T-helper 2 cell treated with Interferon-gamma antibody and Interleukin-4, amounts not matched to agents 5 μg/mL and 100 μg/mL, for 36 hours (primary cell): ENCODE measurements around the gene WDFY4.

Experiments
- DNase-seq: peaks from one replicate; pipeline ENCODE4 v3.0.0; 2021; ENCODE audit warnings: low spot score
- H3K27ac Mint-ChIP-seq: one replicate; pipeline ENCODE4 v1.8.0; 2021; ENCODE audit warnings: mild to moderate bottlenecking, mixed read lengths
- H3K27me3 Mint-ChIP-seq: one replicate; pipeline ENCODE4 v1.8.0; 2021; ENCODE audit warnings: low read depth, mixed read lengths
- H3K36me3 Mint-ChIP-seq: one replicate; pipeline ENCODE4 v1.8.0; 2021; ENCODE audit warnings: low read depth, mixed read lengths
- H3K4me1 Mint-ChIP-seq: one replicate; pipeline ENCODE4 v1.8.0; 2021; ENCODE audit warnings: low read depth, mixed read lengths
- H3K4me3 Mint-ChIP-seq: one replicate; pipeline ENCODE4 v1.8.0; 2022; ENCODE audit warnings: mild to moderate bottlenecking, moderate library complexity, mixed read lengths
- H3K9me3 Mint-ChIP-seq: one replicate; pipeline ENCODE4 v1.8.0; 2021; ENCODE audit warnings: mixed read lengths

The WDFY4 gene

DNA sequence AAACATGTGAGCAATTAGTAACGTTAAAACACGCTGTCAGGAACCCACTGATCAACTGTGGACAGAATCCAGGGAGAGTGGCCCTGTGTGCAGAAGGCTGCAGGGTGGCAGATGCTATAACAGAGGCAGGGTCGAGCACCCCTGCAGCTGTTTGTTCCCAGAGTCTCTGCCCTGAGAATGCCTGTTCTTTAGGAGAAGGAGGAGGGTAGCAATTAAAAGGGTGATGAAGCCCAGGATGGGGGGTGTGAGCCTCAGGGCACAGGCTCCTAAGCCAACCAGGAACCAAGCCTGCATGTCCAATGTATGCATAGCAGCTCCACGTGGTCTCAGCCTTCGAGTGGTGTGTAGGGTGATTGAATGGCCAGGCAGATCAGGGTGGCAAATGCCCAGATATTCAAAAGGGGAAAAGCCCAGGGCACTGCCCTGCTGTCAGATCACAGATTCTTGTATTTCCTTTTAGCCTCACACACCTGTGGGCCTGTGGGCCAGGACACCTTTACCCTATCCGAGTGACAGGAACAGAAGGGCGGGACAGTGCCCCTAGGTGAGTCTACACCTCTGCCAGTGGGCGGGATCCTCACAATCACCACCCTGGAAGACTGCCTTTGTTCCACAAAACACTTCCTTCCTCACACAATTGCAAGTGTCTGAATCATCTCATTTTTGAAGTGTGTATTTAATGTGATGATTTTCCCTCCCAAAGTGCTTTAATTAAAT is 7.3 kb downstream of the WDFY4 start:
- H3K4me1 Mint-ChIP-seq: no peaks in the 10 kb centered on the region
- no peak overlapping the region for H3K27ac Mint-ChIP-seq
- H3K27me3 Mint-ChIP-seq: peaks cover 3% of the 10 kb centered on the region
- DNase-seq: no peak
- no peaks in the 10 kb centered on the region for H3K9me3 Mint-ChIP-seq
- H3K4me3 Mint-ChIP-seq: no peak overlapping the region
- no peaks in the 10 kb centered on the region for H3K36me3 Mint-ChIP-seq

DNA sequence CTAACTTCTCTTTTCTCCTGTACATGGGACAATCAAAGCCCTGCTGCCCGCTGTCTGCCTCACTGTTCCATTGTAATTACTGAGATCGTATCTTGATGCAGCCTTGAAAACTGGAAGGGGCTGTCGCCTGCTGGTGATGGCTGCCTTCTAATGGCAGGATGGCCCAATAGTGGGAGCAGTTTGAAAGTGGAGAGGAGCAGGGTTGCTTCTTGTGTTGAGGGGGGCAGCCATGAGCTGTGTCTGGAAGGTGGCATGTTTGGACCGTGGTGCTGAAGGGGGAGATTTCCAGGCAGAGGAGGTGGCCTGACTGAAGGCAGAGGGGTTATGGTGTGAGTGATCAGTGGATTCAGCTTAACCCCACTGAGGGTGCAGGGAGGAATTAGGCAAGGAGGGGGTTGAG is 8.1 kb downstream of the WDFY4 start:
- no peak for DNase-seq
- H3K4me3 Mint-ChIP-seq: no peak overlapping the region
- H3K27ac Mint-ChIP-seq: no peak overlapping the region
- no peaks in the 10 kb centered on the region for H3K9me3 Mint-ChIP-seq
- H3K27me3 Mint-ChIP-seq: peaks cover 3% of the 10 kb centered on the region
- no peaks in the 10 kb centered on the region for H3K4me1 Mint-ChIP-seq
- H3K36me3 Mint-ChIP-seq: no peaks in the 10 kb centered on the region

GRCh38 chr10:48693206-48693605 is 8.5 kb downstream of the WDFY4 start:
- Mint-ChIP-seq H3K9me3 (no peaks in the 10 kb centered on the region), H3K4me1 (no peaks in the 10 kb centered on the region), H3K27ac (no peak overlapping the region), H3K4me3 (no peak overlapping the region), H3K36me3 (no peaks in the 10 kb centered on the region), H3K27me3 (peaks cover 3% of the 10 kb centered on the region)
- DNase-seq: no peak

- Mint-ChIP-seq H3K36me3 (no peaks in the 10 kb centered on the region), H3K9me3 (no peaks in the 10 kb centered on the region)
Measured at GRCh38 chr10:48694371-48695030, 9.8 kb downstream of the WDFY4 start.

GRCh38 chr10:48695636-48696534 is 11.2 kb downstream of the WDFY4 start:
- H3K27ac Mint-ChIP-seq: no peak overlapping the region
- H3K4me1 Mint-ChIP-seq: no peaks in the 10 kb centered on the region

More at GRCh38 chr10:48694371-48695030, 9.8 kb downstream of the WDFY4 start:
- DNase-seq: no peak
- Mint-ChIP-seq H3K4me1 (no peaks in the 10 kb centered on the region), H3K27me3 (no peaks in the 10 kb centered on the region), H3K4me3 (no peak overlapping the region), H3K27ac (no peak overlapping the region)

GRCh38 chr10:48696535-48696873 is 11.8 kb downstream of the WDFY4 start:
- no peak overlapping the region for H3K27ac Mint-ChIP-seq
- H3K36me3 Mint-ChIP-seq: no peaks in the 10 kb centered on the region
- no peaks in the 10 kb centered on the region for H3K27me3 Mint-ChIP-seq
- no peak for DNase-seq
- H3K4me1 Mint-ChIP-seq: peaks cover 3% of the 10 kb centered on the region
- H3K4me3 Mint-ChIP-seq: no peak overlapping the region
- H3K9me3 Mint-ChIP-seq: no peaks in the 10 kb centered on the region

More at GRCh38 chr10:48695636-48696534, 11.2 kb downstream of the WDFY4 start:
- H3K9me3 Mint-ChIP-seq: no peaks in the 10 kb centered on the region
- no peaks in the 10 kb centered on the region for H3K36me3 Mint-ChIP-seq
- no peak overlapping the region for H3K4me3 Mint-ChIP-seq
- DNase-seq: no peak
- H3K27me3 Mint-ChIP-seq: no peaks in the 10 kb centered on the region

DNA sequence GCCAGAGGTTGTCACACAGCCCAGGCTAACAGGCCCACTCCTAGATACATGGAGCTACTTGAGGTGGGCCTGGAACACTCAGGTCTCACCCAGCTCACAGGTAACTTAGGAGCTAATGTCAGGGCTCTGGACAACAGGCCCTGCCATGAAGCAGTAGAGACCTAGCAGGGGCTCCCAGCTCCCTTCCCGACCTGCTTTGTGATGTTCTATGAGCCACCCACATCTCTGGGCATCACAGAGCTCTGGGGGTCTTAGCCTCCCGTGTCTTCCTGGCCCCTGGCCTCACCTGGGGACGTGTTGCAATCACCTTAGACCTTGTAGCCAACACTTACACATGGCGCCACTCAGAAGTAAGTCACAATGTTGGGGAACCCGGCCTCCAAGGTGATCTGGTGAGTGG is 12.4 kb downstream of the WDFY4 start:
- peaks cover 5% of the 10 kb centered on the region for H3K4me1 Mint-ChIP-seq
- H3K27me3 Mint-ChIP-seq: no peaks in the 10 kb centered on the region
- no peak overlapping the region for H3K27ac Mint-ChIP-seq
- no peak for DNase-seq
- no peaks in the 10 kb centered on the region for H3K36me3 Mint-ChIP-seq
- no peak overlapping the region for H3K4me3 Mint-ChIP-seq
- H3K9me3 Mint-ChIP-seq: no peaks in the 10 kb centered on the region

DNA sequence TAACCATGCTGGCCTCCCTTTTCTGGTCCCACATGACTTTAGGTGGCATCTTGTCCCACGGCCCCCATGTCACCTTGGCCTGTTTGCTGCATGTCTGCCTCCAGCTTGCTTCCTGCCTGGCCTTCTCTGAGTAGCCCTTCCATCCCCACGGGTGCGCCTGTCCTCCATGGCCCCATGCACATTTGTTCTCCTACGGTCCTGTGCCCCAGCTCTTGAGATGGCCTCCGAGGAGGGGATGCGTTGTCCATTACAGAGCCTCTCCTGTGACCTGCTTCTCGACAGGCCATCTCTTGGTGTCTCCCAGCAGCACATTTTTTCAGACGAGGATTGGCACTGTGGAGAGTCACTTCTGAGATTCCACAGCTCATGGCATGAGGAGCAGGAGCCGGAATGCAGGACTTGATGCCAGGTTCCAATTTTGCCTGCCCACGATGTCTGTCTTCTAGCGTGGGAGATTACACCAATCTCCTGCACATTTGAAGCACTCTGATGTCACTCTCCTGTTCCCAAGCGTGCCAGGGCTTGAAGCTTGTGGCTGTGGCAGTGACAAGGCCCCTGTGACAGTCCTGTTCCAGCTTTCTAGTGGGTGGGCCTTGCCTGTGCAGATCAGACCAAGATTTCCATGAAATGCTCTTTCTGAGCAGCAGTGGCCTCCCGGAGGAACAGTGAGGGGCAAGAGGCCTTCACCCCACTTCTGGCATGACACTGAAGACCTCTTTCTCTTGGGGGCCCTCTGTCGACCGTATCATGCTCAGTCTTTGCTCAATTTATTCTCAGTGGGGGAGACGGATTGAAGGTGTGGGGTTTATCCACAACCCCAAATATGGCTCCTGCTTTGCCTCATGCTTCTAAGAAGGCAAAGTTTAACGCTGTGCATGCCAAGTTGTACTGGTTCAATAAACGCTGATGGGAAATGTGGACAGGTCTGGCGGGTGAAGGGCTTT is 13.4 kb downstream of the WDFY4 start:
- H3K9me3 Mint-ChIP-seq: no peaks in the 10 kb centered on the region
- no peak overlapping the region for H3K27ac Mint-ChIP-seq
- no peak for DNase-seq
- H3K36me3 Mint-ChIP-seq: no peaks in the 10 kb centered on the region
- no peaks in the 10 kb centered on the region for H3K27me3 Mint-ChIP-seq
- no peak overlapping the region for H3K4me3 Mint-ChIP-seq
- peaks cover 5% of the 10 kb centered on the region for H3K4me1 Mint-ChIP-seq

GRCh38 chr10:48699011-48699627 is 14.4 kb downstream of the WDFY4 start:
- Mint-ChIP-seq H3K27ac (no peak overlapping the region), H3K4me1 (peaks cover 5% of the 10 kb centered on the region), H3K36me3 (no peaks in the 10 kb centered on the region), H3K27me3 (no peaks in the 10 kb centered on the region), H3K4me3 (no peak overlapping the region), H3K9me3 (no peaks in the 10 kb centered on the region)
- DNase-seq: no peak

- no peak for DNase-seq
- no peaks in the 10 kb centered on the region for H3K27me3 Mint-ChIP-seq
- peaks cover 5% of the 10 kb centered on the region for H3K4me1 Mint-ChIP-seq
Measured at GRCh38 chr10:48700071-48700470, 15.4 kb downstream of the WDFY4 start.

DNA sequence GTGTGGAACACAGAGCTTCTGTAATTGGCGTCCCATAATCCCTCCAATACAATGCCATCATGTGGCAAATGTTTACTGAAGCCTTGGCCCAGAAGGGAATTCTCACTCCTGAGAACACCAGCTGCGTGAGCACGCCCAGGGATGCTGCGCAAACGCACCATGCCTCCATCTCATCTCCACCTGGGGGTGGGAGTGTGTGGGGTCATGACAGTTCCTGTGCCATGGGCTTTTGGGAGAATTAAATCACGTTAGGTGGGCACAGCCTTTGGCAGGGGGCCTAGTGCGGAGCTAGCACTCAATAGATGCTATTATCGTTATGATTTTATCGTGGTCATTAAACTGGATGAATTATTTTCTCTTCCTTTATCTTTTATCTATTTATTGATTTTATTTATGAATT is 15.8 kb downstream of the WDFY4 start:
- Mint-ChIP-seq H3K36me3 (no peaks in the 10 kb centered on the region), H3K9me3 (no peaks in the 10 kb centered on the region), H3K4me3 (no peak overlapping the region), H3K27me3 (no peaks in the 10 kb centered on the region), H3K27ac (no peak overlapping the region), H3K4me1 (peaks cover 5% of the 10 kb centered on the region)
- no peak for DNase-seq

More at GRCh38 chr10:48700071-48700470, 15.4 kb downstream of the WDFY4 start:
- H3K9me3 Mint-ChIP-seq: no peaks in the 10 kb centered on the region
- no peak overlapping the region for H3K4me3 Mint-ChIP-seq
- H3K36me3 Mint-ChIP-seq: no peaks in the 10 kb centered on the region
- no peak overlapping the region for H3K27ac Mint-ChIP-seq

DNA sequence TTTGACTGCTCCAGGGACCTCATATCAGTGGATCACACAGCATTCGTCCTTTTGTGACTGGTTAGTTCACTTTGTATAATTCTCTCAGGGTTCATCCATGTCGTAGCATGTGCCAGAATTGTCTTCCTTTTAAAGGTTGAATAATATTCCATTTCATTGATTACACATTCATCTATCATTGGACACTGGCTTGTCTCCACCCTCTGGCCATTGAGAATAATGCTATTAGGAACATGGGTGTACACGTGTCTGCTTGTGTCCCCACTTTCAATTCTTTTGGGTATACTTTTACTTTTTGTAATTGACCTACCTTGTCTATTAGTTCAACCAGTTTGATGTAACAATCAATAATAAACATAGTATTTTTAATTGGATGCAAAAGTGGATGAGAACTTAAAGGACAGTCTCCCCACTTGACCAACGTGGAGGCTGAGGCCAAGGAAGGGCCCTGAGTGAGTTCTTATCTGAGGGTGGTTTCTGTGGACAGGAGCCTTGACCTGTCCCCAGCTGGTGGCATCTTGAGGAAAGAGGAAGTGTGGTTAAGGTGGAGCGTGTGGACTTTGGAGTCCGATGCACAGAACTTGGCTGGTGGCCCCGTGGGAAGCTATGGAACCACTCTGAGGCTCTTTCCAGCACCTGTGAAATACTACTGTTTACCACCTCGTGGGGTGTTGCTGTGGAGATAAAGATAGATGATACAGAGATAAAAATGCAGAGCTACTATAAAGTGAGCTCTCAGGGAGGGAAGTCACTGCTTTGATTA is 16.6 kb downstream of the WDFY4 start:
- no peak overlapping the region for H3K27ac Mint-ChIP-seq
- DNase-seq: no peak
- H3K4me1 Mint-ChIP-seq: peaks cover 5% of the 10 kb centered on the region
- no peaks in the 10 kb centered on the region for H3K36me3 Mint-ChIP-seq
- H3K9me3 Mint-ChIP-seq: no peaks in the 10 kb centered on the region
- peaks cover 2% of the 10 kb centered on the region for H3K27me3 Mint-ChIP-seq
- H3K4me3 Mint-ChIP-seq: no peak overlapping the region
